HG03108 (cell line): ENCODE data around the gene FRMD5.

Experiments
- ATAC-seq: cut with Tn5 transposase; IDR thresholded peaks from one replicate; pipeline ENCODE4 v1.9.1; 2021; ENCODE audit warnings: moderate library complexity; ENCODE audit not compliant: unreplicated experiment

Gene FRMD5

DNA sequence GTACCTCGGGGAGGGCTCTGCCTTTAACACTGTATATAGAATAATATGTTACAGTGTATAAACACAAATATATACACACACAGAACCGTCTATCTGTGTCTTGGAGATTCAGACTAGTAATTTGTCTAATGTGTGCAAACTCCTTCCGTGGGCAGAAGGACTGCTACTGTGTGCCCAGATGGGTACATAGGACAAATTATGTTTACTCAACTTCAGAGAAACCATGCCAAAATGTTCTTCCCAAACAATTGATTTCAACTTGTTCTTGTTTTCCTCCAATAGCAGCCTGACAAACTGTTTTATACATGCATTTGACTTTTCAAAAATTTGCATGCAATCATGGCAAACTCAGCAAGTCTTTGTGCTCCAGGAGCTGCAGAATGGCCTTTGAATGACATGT lies 97.5 kb downstream of the FRMD5 start:
- no peak for ATAC-seq

DNA sequence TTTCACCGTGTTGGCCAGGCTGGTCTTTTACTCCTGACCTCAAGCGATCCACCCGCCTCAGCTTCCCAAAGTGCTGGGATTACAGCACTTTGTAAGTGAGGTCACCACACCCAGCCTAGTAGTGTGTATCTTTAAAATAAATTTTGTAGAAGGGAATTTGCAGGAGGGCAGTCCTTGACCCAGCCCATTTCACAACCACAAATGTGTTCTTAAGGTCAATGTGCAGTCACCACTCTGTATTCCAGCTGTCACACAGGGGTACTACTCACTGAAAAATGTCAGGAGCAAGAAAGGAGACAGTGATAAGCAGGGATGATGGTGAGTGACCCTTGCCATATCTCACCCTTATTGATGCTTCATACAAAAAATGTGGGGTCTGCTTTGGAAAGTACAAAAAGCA lies 98.5 kb downstream of the FRMD5 start:
- no peak for ATAC-seq

- no peak for ATAC-seq
These were observed 100.3 kb downstream of the FRMD5 start for GRCh38 chr15:44094781-44095180.

DNA sequence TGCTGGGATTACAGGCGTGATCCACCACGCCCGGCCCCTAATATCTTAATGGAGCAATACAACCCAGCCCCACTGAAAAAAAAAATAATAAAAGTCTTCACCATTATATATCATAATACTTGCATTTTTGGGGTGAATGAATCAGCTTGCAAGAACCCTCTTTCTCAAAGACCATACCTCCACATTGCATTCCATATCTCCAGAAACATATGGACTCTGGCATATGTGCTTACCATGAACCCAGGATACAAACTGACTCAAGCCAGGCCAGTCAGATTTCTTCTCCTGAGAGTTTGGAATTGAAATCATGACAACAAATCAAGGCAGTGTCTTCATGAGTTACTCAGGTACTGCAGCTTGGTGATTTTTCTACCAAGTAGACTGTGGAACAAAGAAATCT lies 101.2 kb downstream of the FRMD5 start:
- no peak for ATAC-seq

- ATAC-seq: no peak
These were observed 102.8 kb downstream of the FRMD5 start for GRCh38 chr15:44092221-44092620.

- no peak for ATAC-seq
These were observed 107.2 kb downstream of the FRMD5 start for GRCh38 chr15:44087578-44088465.

DNA sequence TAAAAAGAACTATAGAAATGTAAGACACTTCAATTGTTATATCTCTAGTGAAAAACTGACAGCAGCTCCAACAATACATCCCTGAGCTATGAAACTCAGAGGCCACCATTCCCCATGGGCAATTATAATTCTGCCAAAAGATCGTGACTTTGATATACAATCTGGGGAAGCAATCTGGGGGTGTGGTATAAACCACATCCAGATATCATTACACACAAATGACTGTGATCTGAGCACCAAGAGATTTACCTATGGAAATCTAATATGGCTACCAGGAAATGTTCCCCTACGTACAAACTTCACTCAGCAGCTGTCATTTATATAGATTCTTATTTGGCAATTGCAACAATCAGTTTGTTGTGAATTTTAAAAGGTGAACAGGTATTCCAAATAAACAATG lies 110.3 kb downstream of the FRMD5 start:
- ATAC-seq: no peak

- ATAC-seq: no peak
These were observed 110.9 kb downstream of the FRMD5 start for GRCh38 chr15:44084171-44084570.

DNA sequence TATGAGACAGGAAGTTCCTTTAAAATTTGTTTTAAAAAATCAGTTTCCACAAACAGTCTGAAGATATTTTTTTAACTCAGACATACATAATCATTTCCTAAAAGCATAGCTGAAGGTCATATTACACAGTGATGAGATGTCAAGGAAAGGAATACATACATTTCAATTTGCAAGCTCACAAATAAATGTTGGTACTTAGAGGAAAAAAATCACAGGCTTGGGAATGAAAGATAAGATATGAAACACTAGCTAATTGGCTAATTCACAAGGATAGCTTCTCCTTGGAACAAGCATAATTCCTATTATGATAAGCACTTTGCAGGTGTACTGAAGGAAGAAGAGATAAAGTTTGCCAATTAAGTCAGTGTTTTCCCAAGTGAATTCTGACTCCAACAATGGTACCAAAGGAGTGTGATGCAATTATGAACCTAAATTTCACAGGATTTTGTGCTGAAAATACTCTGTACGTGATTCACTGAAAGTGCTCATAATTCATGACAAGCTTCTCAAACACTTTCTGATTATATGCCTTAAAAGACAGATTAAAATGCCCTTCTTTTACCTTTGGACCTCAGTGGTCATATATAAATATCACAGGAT lies 112.4 kb downstream of the FRMD5 start:
- ATAC-seq: no peak

DNA sequence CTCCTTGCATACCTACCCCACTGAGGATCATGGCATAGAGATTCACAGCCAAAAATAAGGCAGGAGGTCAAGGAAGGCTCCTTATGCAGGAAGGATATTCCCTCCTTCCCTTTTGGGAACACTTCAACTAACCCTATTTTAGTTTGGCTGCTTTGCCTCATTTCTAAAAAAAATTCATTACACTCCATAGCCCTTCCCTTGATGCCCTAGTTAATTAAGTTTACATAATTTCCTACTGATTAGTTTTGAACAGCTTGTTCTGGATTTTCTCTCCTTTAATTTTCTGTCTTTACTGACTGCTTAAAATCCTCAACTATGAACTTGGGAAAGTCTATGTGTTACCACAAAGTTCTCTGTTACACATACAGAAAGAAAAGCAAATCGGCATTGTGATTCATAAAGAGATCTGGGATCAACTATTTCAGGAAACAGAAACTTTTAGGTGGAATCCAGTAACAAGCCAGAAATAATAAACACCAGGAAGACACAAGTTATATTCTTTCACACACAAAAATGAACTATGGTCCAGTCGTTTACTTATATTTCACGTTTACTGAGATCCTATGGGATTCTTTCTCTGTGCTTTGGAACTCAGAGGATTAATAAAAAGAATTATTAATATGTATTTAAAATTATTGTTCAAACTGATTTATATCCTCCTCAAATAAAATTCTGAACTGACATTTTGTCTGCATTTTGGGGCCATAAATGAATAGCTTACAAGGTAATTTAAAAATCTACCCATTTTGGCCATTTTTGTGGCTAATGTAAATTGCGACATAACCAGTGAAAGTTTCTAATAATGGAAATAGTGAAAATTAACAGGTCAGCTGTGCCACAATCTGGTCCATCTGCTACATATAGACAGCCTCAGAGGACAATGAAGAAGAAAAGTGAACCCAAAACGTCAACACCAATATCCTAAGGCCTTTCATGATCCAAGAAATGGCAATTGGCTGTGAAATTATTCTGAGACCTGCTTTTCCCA lies 113.8 kb downstream of the FRMD5 start:
- ATAC-seq: no peak

DNA sequence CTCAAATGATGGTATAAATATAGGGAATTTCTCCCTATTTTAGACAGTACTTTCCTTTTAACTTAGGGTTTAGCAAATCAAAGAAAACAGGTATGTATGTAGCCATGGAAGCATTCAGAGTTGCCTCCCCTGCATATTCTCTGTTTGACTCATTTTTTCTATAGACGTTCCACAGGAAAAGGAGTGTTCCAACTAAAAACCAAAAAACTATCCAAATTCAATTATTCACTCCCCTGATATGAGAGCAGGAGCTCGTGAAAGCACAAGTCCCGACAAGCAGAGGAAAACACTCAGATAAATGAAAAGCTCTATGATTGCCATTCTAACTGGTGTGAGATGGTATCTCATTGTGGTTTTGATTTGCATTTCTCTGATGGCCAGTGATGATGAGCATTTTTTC lies 119.5 kb downstream of the FRMD5 start:
- ATAC-seq: no peak

DNA sequence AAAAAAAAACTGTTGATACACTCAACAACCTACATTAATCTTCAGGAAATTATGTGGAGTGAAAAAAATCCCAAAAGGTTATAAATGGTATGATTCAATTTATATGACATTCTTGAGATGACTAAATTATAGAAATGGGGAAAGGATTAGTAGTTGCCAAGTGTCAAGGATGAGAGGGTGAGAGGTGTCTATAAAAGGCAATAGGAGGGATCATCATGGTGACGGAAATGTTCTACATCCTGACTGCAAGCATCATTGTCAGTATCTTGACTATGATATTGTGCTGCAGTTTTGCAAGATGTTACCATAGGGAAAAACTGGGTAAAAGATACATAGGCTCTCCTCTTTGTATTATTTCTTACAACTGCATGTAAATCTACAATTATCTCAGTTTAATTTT lies 125.6 kb downstream of the FRMD5 start:
- ATAC-seq: no peak

DNA sequence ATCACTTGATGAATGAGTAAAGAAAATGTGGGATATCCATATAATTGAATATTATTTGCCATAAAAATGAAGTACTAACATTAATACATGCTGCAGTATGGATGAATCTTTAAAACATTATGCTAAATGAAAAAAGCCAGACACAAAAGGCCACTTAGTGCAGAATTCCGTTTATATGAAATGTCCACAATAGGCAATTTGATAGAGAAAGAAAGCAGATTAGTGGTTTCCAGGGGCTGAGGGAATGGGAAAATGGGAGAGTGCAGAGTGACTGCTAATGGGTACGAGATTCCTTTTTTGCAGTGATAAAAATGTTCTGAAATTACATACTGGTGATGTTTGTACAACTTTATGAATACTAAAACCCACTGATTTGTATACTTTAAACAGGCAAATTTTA lies 126.7 kb downstream of the FRMD5 start:
- no peak for ATAC-seq

GRCh38 chr15:44066211-44066827 lies 128.8 kb downstream of the FRMD5 start:
- no peak for ATAC-seq

- no peak for ATAC-seq
These were observed 130.4 kb downstream of the FRMD5 start for GRCh38 chr15:44064706-44065105.

DNA sequence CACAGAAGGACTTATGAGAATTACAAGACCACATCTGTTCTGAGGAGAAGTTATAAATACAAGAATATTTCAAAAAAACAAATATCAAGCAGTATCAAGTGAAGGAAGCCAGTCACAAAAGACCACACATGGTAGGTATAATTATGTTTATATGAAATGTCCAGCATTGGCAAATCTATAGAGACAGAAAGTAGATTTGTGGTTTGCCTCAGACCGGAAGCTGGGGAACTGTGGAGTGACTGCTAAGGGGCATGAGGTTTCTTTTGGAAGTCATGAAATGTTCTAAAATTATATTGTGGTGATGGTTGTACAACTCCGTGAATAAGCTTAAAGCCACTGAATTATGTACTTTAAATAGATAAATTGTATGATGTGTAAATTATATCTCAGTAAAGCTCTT lies 136.9 kb downstream of the FRMD5 start:
- ATAC-seq: no peak

DNA sequence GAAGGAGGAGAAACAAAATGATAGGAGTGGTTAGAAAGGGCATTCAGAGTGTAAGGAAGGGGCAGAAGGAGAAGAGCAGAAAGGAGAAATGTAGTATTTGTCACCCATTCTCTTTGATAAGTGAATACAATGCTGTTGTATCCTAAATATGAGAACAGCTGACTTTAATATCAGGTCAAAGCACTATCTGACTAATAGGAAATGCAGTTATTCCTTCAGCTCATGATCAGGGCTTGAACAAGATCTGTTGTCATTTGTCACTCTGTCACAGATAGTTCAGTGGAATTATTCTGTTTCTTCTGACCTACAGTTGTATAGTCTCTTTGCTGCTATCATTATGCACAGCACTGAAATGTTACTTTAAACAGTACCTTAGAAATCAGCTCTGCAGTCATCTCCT lies 149.4 kb downstream of the FRMD5 start:
- no peak for ATAC-seq

GRCh38 chr15:44045217-44045616 lies 149.9 kb downstream of the FRMD5 start:
- ATAC-seq: no peak

DNA sequence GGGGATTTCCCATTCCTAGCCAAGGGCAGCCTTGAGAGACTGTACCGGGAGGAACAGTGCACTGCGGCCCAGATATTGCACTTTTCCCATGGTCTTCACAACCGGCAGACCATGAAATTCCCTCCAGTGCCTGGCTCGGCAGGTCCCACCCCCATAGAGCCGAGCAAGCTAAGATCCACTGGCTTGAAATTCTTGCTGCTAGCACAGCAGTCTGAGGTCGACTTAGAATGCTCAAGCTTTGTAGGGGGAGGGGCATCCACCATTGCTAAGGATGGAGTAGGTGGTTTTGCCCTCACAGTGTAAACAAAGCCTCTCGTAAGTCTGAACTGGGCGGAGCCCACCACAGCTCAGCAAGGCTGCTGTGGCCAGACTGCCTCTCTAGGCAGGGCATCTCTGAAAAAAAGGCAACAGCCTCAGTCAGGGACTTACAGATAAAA lies 156.3 kb downstream of the FRMD5 start:
- ATAC-seq: no peak

DNA sequence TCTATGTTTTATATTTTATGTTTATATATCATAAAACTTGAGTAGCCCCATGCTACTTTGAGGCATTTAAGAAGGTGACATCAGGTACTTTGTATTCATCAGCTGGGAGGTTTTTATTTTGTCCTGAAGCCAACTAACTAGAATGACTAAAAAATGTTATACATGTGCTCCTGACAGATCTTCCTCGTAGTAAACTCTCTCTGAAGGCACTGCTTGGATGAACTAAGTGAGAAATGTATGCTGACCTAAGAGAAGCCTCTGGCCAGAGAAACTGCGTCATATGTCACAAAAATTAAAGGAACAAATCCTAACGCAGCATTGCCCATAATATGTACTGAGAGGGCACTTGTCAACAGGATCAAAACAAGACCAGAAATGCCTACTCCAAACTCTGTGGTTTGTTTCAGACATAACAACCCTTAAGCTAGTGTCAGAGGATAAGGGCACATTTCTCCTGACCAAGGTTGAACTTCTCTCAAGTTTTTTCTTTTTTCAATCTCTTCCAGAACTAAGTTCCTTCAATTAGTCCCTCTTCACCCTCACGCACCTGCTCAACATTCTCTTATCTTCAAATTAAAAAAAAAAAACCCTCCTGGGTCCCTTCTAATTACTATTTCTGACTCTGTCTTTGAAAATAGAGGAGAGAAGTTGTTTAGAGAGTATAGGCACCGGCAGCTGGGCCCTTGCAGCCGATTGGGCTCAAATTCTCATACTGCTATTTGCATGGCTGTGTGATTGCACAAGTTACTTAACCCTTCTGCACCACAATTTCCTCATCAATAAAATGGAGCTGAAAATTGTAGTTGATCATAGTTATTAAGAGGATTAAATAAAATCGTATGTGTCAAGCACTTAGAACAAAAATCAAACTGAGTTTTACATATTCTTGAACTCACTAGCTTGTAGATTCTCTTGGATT lies 159.0 kb downstream of the FRMD5 start:
- no peak for ATAC-seq
